H1 (cell line): ENCODE measurements around the gene CCDC110. TPM values are rescaled to one million over a fixed set of nuclear protein-coding genes. Genes with fewer than 3 reads are reported as not detected.

Source experiments
- CTCF ChIA-PET: fragments of 300-600 bp; sonication (Branson Sonifier 250); formaldehyde crosslinking; loops from one replicate; lab custom pipeline; 2021; ENCODE audit not compliant: partially characterized antibody; lab: Charles Lee
- POLR2A ChIA-PET: fragments of 300-600 bp; sonication (Branson Sonifier 250); formaldehyde crosslinking; loops from one replicate; lab custom pipeline; 2021; ENCODE audit warnings: inconsistent platforms; ENCODE audit not compliant: partially characterized antibody; lab: Charles Lee
- DNase-seq, 2 experiments: peaks; one replicate each; pipeline versions ENCODE4 v3.0.0 to v3.0.0-alpha.2; 2010 to 2022; ENCODE audit warnings: low spot score in 2 of 2, low read depth in 1 of 2, mixed read lengths in 1 of 2
- FAIRE-seq: peaks from 2 replicates; lab custom pipeline; 2011; peaks lifted over from hg19 to GRCh38; lab: Jason Lieb, UNC
- H2AFZ ChIP-seq: 2 replicates; pipeline ENCODE4 v1.8.1; 2012; ENCODE audit warnings: low read length, inconsistent platforms
- H2AK5ac ChIP-seq: 2 replicates; pipeline ENCODE4 v1.6.1; 2013; ENCODE audit warnings: low read depth, low read length
- H2BK120ac ChIP-seq: replicated peaks from 2 replicates; pipeline ENCODE3; 2013; ENCODE audit warnings: low read depth, low read length, inconsistent platforms
- H2BK12ac ChIP-seq: 2 replicates; pipeline ENCODE4 v1.6.1; 2013; ENCODE audit warnings: low read depth, low read length
- H2BK15ac ChIP-seq: 2 replicates; pipeline ENCODE4 v1.6.1; 2013; ENCODE audit warnings: low read length
- H2BK20ac ChIP-seq: 2 replicates; pipeline ENCODE4 v1.6.1; 2013; ENCODE audit warnings: low read length
- H2BK5ac ChIP-seq: 2 replicates; pipeline ENCODE4 v1.6.1; 2013; ENCODE audit warnings: low read depth, low read length
- H3K14ac ChIP-seq: 2 replicates; pipeline ENCODE4 v1.6.1; 2013; ENCODE audit warnings: inconsistent platforms; ENCODE audit not compliant: insufficient read length
- H3K18ac ChIP-seq: 2 replicates; pipeline ENCODE4 v1.6.1; 2013; ENCODE audit warnings: low read length; ENCODE audit errors: extremely low read depth
- H3K23ac ChIP-seq: 2 replicates; pipeline ENCODE4 v1.6.1; 2013; ENCODE audit warnings: inconsistent platforms; ENCODE audit not compliant: insufficient read length
- H3K23me2 ChIP-seq: 2 replicates; pipeline ENCODE4 v1.6.1; 2013; ENCODE audit warnings: low read depth, low read length
- H3K27ac ChIP-seq: 2 replicates; pipeline ENCODE4 v1.6.1; 2011; ENCODE audit warnings: low read depth, low read length, inconsistent platforms
- H3K27me3 ChIP-seq, 4 experiments: replicated peaks in 1 of 4; 1 replicate in 1 of 4; 2 replicates in 3 of 4; pipeline versions ENCODE4 v1.6.1 to v1.8.1; 2011 to 2013; ENCODE audit warnings: low read length in 3 of 4, mild to moderate bottlenecking in 3 of 4, inconsistent platforms in 2 of 4, mixed read lengths in 2 of 4, moderate library complexity in 1 of 4; ENCODE audit not compliant: control insufficient read depth in 3 of 4, insufficient read depth in 3 of 4; ENCODE audit errors: extremely low read depth in 1 of 4
- H3K36me3 ChIP-seq, 4 experiments: 2 replicates each; pipeline versions ENCODE4 v1.6.1 to v1.8.1; 2011 to 2013; ENCODE audit warnings: mild to moderate bottlenecking in 4 of 4, low read length in 3 of 4, moderate library complexity in 2 of 4, control low read depth in 1 of 4, inconsistent platforms in 1 of 4; ENCODE audit not compliant: insufficient read depth in 4 of 4, control insufficient read depth in 2 of 4
- H3K4ac ChIP-seq: replicated peaks from 2 replicates; pipeline ENCODE3; 2013; ENCODE audit warnings: low read length, low read depth, mixed read lengths, inconsistent platforms; ENCODE audit not compliant: insufficient read length
- H3K4me1 ChIP-seq, 4 experiments: replicated peaks in 1 of 4; 1 replicate in 1 of 4; 2 replicates in 3 of 4; pipeline versions ENCODE4 v1.6.1 to v1.8.1; 2011 to 2013; ENCODE audit warnings: low read length in 3 of 4, inconsistent platforms in 2 of 4, mixed read lengths in 1 of 4; ENCODE audit not compliant: insufficient read depth in 4 of 4, control insufficient read depth in 3 of 4
- H3K4me2 ChIP-seq, 2 experiments: 2 replicates each; pipeline versions ENCODE4 v1.6.1 to v1.8.1; 2011 to 2013; ENCODE audit warnings: low read depth in 2 of 2, low read length in 2 of 2, control low read depth in 1 of 2, inconsistent platforms in 1 of 2, mild to moderate bottlenecking in 1 of 2; ENCODE audit not compliant: insufficient read depth in 1 of 2
- H3K4me3 ChIP-seq, 4 experiments: fragments of 200-600, 300-600 bp in 1 of 4; sonication (generic), shearing (Covaris generic), sonication (Bioruptor Twin) in 1 of 4; 2 replicates each; pipeline versions ENCODE4 v1.5.1 to v1.8.1; 2011 to 2016; ENCODE audit warnings: low read length in 4 of 4, low read depth in 3 of 4, control low read depth in 2 of 4, inconsistent platforms in 2 of 4, mild to moderate bottlenecking in 2 of 4, mixed read lengths in 1 of 4, moderate library complexity in 1 of 4; ENCODE audit not compliant: insufficient read depth in 2 of 4; ENCODE audit errors: extremely low read depth in 1 of 4
- H3K56ac ChIP-seq: replicated peaks from 2 replicates; pipeline ENCODE3; 2013; ENCODE audit warnings: low read depth, mild to moderate bottlenecking, mixed read lengths, low read length, inconsistent platforms; ENCODE audit not compliant: insufficient read length
- H3K79me1 ChIP-seq: 2 replicates; pipeline ENCODE4 v1.6.1; 2013; ENCODE audit warnings: low read depth, low read length, control low read depth
- H3K79me2 ChIP-seq, 2 experiments: 2 replicates each; pipeline versions ENCODE4 v1.6.1 to v1.8.1; 2012 to 2013; ENCODE audit warnings: low read length in 2 of 2, mild to moderate bottlenecking in 2 of 2, inconsistent platforms in 1 of 2; ENCODE audit not compliant: insufficient read depth in 2 of 2, control insufficient read depth in 1 of 2
- H3K9ac ChIP-seq, 4 experiments: replicated peaks in 1 of 4; 1 replicate in 1 of 4; 2 replicates in 3 of 4; pipeline versions ENCODE4 v1.6.1 to v1.8.1; 2011 to 2013; ENCODE audit warnings: low read depth in 3 of 4, low read length in 3 of 4, control low read depth in 2 of 4, mild to moderate bottlenecking in 2 of 4, moderate library complexity in 2 of 4, inconsistent platforms in 1 of 4; ENCODE audit errors: extremely low read depth in 1 of 4
- H3K9me3 ChIP-seq, 2 experiments: 2 replicates each; pipeline versions ENCODE4 v1.6.1 to v1.8.1; 2012 to 2013; ENCODE audit warnings: mild to moderate bottlenecking in 2 of 2, moderate library complexity in 2 of 2, control low read depth in 1 of 2, inconsistent platforms in 1 of 2, low read depth in 1 of 2, low read length in 1 of 2, mixed read lengths in 1 of 2; ENCODE audit not compliant: insufficient read depth in 2 of 2
- H4K20me1 ChIP-seq, 2 experiments: replicated peaks in 1 of 2; 2 replicates each; pipeline versions ENCODE3 to v1.8.1; 2011 to 2013; ENCODE audit warnings: inconsistent platforms in 2 of 2, low read length in 2 of 2, mild to moderate bottlenecking in 1 of 2; ENCODE audit not compliant: insufficient read depth in 2 of 2, control insufficient read depth in 1 of 2
- H4K5ac ChIP-seq: 2 replicates; pipeline ENCODE4 v1.6.1; 2013; ENCODE audit warnings: low read length, low read depth, mixed read lengths, inconsistent platforms; ENCODE audit not compliant: insufficient read length
- H4K8ac ChIP-seq: 2 replicates; pipeline ENCODE4 v1.8.0; 2013; ENCODE audit warnings: mild to moderate bottlenecking, moderate library complexity, low read length, inconsistent platforms; ENCODE audit not compliant: insufficient read depth; ENCODE audit errors: extremely low read depth
- H4K91ac ChIP-seq: replicated peaks from 2 replicates; pipeline ENCODE3; 2013; ENCODE audit warnings: low read length, mixed read lengths, inconsistent platforms; ENCODE audit not compliant: insufficient read length
- BCL11A ChIP-seq, 2 experiments: IDR thresholded peaks; one replicate each; pipeline ENCODE4 v1.6.1; 2011; ENCODE audit warnings: low read depth in 2 of 2, low read length in 2 of 2, mild to moderate bottlenecking in 2 of 2
- CTCF ChIP-seq, 3 experiments: IDR thresholded peaks; 1 replicate in 2 of 3; 2 replicates in 1 of 3; pipeline versions ENCODE4 v1.5.1 to v1.6.1; 2011; ENCODE audit warnings: low read length in 3 of 3, mild to moderate bottlenecking in 3 of 3, inconsistent platforms in 2 of 3, low read depth in 1 of 3, moderate library complexity in 1 of 3; ENCODE audit not compliant: insufficient read depth in 1 of 3; ENCODE audit errors: control extremely low read depth in 1 of 3
- POLR2AphosphoS5 ChIP-seq: IDR thresholded peaks from 2 replicates; pipeline ENCODE4 v1.6.1; 2011; ENCODE audit warnings: low read depth, low read length
- RAD21 ChIP-seq, 2 experiments: IDR thresholded peaks in 1 of 2; conservative IDR thresholded peaks in 1 of 2; 2 replicates each; pipeline ENCODE4 v1.6.1; 2011; ENCODE audit warnings: low read depth in 2 of 2, low read length in 2 of 2, improper control_type of control experiment in 1 of 2, inconsistent platforms in 1 of 2, mild to moderate bottlenecking in 1 of 2, moderate library complexity in 1 of 2
- TEAD4 ChIP-seq: IDR thresholded peaks from 2 replicates; pipeline ENCODE4 v1.6.1; 2012; ENCODE audit warnings: low read depth, low read length, inconsistent platforms, mixed read lengths
- WGBS, 2 experiments: shearing (Covaris generic) in 1 of 2; methylation state at CpG; one replicate each; pipeline versions ENCODE4 v1.1.6 to v1.1.7; 2013 to 2015; ENCODE audit warnings: low lambda C conversion rate in 2 of 2, mixed read lengths in 2 of 2, inconsistent platforms in 1 of 2, low coverage in 1 of 2, missing lambda C conversion rate in 1 of 2; ENCODE audit not compliant: insufficient replicate concordance in 2 of 2, insufficient coverage in 1 of 2, insufficient read length in 1 of 2; ENCODE audit errors: extremely low coverage in 1 of 2, missing lambda C conversion rate in 1 of 2; 5-methylcytosine and 5-hydroxymethylcytosine counted together
- polyA plus RNA-seq, 7 experiments: library from polyadenylated mRNA; depleted of rRNA in 3 of 7; stranded (reverse) in 5 of 7; unstranded in 2 of 7; fragments of >200 nt in 5 of 7; fragments of 200-250 nt in 2 of 7; gene quantifications; 1 replicate in 5 of 7; 2 replicates in 1 of 7; 4 replicates in 1 of 7; pipeline versions ENCODE4 v1.2.1 to v1.2.3, GENCODE V29; 2011 to 2013; ENCODE audit warnings: missing spikeins in 2 of 7, mixed read lengths in 2 of 7
- total RNA-seq: library from RNA; stranded (reverse); fragmentation: NEBNext Ultra II Directional; extraction: Animal tissue kit (Norgen Biotek cat#: 25700); gene quantifications from 2 replicates; pipeline ENCODE4 v1.2.1, GENCODE V29; 2021

Gene CCDC110
- total and polyA plus RNA-seq, 2 of the 8 experiments (the other 6 are each of a cell fraction or from before 2014, with no cell fraction given): 0.33 to 3.1 TPM

GRCh38 chr4:185464183-185464582, 7.3 kb downstream of the CCDC110 start:
- TF ChIP-seq POLR2AphosphoS5 (no peak), BCL11A (IDR thresholded peaks at IDR 0.05; ENCODE audit: low read depth in 2 of 2, low read length in 2 of 2) (no peak), RAD21 (IDR thresholded peaks at IDR 0.05 in 1 of 2, conservative IDR thresholded peaks at IDR 0.05 in 1 of 2; ENCODE audit: low read depth in 2 of 2, low read length in 2 of 2) (peak; percentile 53 to 57), TEAD4 (no peak), CTCF (IDR thresholded peaks at IDR 0.05; ENCODE audit: control extremely low read depth in 1 of 3, insufficient read depth in 1 of 3, low read depth in 1 of 3, low read length in 3 of 3) (peak; percentile 32 to 40 (median 39); a peak in 3 of 4 replicates)
- Histone ChIP-seq H3K4me3 (no peak overlapping the region), H3K56ac (no peak overlapping the region), H3K4me1 (no peaks in the 10 kb centered on the region; a peak in 3 of 7 replicates), H4K8ac (no peak overlapping the region), H4K5ac (no peak overlapping the region), H2AK5ac (no peak overlapping the region), H3K4me2 (no peak overlapping the region), H2BK15ac (no peak overlapping the region), H3K4ac (no peak overlapping the region), H3K14ac (no peak overlapping the region), H3K9me3 (no peaks in the 10 kb centered on the region), H3K18ac (no peak overlapping the region; the same call in 1 of the 2 replicates), H2BK12ac (no peak overlapping the region), H3K23me2 (no peaks in the 10 kb centered on the region), H2BK120ac (no peak overlapping the region), H3K9ac (no peak overlapping the region), H3K27me3 (no peaks in the 10 kb centered on the region), H2BK20ac (no peak overlapping the region), H2BK5ac (no peak overlapping the region), H4K20me1 (no peaks in the 10 kb centered on the region), H3K27ac (no peak overlapping the region), H3K36me3 (no peaks in the 10 kb centered on the region), H3K79me1 (no peaks in the 10 kb centered on the region), H2AFZ (no peak overlapping the region), H3K79me2 (no peaks in the 10 kb centered on the region), H4K91ac (no peak overlapping the region), H3K23ac (no peak overlapping the region)
- DNase-seq (no peak), FAIRE-seq (no peak)
- POLR2A ChIA-PET: interaction anchor here (0.7 to 0.9 kb wide), 3 partner anchors 10 to 26 kb away, joined by 3 read pairs; no protein-coding TSS in a partner anchor
- WGBS, 2 experiments: 54% methylated on average over 6 of the region's 6 CpGs; no CpG with 5 or more reads in 1 of the 2 experiments
- CTCF ChIA-PET: interaction anchor here (0.6 to 1.9 kb wide), 5 partner anchors 9 to 574 kb away, joined by 3 to 6 read pairs (median 3); a partner anchor contains a TSS
